CD4-positive, alpha-beta T cell treated with Interleukin-15 for 1 hour (primary cell): ENCODE data around the gene SPAG4.

Source experiments
- DNase-seq: peaks from one replicate; pipeline ENCODE4 v3.0.0-alpha.2; 2020

SPAG4 gene, protein sequence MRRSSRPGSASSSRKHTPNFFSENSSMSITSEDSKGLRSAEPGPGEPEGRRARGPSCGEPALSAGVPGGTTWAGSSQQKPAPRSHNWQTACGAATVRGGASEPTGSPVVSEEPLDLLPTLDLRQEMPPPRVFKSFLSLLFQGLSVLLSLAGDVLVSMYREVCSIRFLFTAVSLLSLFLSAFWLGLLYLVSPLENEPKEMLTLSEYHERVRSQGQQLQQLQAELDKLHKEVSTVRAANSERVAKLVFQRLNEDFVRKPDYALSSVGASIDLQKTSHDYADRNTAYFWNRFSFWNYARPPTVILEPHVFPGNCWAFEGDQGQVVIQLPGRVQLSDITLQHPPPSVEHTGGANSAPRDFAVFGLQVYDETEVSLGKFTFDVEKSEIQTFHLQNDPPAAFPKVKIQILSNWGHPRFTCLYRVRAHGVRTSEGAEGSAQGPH

DNA sequence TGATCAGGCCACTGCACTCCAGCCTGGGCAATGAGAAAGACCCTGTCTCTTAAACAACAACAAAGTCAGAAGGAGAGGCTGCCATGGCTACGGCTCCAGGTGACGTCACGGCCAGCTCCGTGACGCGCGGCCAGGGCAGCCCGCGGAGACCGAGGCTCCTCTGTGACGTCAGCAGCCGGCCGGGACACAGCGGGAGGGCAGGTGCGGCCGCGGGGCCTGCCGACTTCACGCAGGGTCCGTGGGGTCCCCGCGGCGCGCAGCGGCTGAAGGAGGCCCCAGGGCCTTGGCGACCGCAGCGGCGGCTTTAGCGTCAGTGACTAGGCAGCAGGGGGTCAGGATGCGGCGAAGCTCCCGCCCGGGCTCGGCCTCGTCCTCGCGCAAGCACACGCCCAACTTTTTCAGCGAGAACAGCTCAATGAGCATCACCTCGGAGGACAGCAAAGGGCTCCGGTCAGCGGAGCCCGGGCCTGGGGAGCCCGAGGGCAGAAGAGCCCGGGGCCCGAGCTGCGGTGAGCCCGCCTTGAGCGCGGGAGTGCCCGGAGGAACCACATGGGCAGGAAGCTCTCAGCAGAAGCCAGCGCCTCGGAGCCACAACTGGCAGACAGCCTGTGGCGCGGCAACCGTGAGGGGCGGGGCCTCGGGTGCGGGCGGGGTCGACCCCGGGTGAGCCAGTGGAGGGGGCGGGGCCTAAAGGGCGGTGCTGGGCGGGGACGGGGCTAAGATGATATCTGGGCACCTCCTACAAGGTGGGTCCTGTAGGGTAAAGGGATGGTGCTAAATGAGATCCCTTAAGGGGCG, at the start of gene SPAG4:
Gene SPAG4, plus strand, starts transcription at position 163 of the 798 bp plus-strand sequence. Its CDS starts 175 bp downstream, at position 338.
- peak; percentile 100 for DNase-seq

DNA sequence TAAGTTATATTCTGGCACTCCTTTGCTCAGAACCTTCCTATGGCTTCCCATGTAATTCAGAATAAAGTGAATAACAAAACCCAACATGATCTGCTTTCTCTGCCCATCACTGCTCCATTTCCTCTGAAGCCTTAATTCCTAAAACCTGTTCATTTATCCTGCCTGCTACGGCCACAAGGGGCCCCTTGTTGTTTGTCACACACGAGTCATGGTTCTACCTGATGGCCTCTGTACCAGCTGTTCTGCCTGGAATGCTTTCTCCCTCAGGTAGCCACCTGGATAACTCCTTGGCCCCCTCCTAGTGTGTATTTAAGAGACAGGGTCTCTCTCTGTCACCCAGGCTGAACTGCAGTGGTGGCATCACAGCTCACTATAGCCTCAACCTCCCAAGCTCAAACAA, 47.0 kb upstream of the SPAG4 start:
- DNase-seq, result no peak

DNA sequence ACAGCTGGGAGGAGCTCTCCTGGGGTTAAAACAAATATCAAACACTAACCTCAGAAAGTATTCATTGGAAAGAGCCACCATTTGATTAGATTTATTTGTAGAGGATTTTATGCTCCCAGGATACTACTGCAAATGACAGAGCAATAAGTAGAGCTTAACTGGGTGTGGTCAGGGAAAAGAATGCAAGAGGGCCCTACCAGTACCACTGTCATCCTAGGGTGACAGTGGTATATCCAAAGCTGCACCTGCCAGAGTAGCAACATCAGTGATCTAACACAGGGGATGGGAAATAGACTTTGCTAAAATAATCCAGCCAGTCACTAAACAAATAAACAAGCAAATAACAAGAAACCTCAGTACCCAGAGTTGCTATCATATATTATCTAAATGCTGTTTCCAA, 44.1 kb upstream of the SPAG4 start:
- DNase-seq, result no peak

DNA sequence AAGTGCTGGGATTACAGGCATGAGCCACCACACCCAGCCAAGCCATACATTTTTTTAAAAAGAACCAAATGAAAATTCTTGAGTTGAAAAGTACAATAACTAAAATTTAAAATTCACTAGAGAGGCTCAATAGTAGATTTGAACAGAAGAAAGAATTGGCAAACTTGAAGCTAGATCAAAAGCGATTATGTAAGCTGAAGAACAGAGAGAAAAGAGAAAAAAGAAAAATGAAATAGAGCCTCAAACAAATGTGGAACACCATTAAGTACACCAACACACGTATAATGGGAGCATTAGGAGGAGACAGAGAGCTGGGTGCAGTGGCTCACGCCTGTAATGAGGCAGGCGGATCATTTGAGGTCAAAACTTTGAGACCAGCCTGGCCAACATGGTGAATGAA, 42.8 kb upstream of the SPAG4 start:
- no peak for DNase-seq

DNA sequence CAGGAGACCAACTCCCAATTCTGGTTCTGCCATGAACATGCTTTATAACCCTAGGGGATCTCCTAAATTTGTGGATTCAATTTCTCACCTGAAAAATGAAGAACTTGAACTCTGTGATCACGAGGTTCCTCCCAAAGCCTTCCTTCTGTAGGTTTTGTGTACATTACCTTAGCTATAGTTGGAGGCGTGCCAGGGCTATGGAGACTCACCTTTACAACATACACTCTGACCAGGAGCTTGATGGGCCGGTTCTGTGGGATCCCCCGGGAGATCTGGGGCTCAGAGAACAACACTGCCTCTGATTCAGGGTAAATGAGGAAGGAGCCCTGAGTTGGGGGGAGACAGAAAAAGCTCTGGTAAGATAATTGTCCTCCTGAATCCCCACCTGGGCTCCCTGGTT, 39.7 kb upstream of the SPAG4 start:
- DNase-seq, result no peak

DNA sequence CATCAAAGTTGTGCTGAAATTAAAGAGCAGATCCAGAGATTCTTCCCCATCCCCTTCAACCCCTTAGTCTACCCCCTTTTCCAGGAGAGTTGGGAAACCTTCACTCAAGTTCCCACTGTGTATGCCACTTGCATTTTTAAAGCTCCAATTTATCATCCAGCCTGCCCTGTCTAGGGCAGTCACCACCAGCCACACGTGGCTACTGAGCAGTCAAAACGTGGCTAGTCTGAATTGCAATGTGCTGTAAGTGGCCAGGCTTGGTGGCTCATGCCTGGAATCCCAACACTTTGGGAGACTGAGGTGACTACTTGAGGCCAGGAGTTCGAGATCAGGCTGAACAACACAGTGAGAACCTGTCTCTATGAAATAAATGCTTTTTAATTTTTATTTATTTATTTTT, 38.8 kb upstream of the SPAG4 start:
- DNase-seq, result no peak

DNA sequence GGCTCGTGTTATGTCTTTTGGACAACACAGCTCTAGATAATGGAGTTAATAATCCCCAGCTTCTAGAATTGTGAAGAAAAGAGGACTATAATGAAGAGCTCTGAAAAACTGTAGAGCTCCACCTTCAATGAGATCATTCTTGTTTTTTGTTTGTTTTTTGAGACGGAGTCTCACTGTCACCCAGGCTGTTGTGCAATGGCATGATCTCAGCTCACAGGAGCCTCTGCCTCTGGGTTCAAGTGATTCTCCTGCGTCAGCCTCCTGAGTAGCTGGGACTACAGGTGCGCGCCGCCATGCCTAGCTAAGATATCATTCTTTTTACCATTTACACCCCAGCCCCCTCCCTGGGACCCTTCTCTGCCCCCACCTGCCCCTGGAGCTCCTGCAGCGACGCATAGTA, 37.2 kb upstream of the SPAG4 start:
- DNase-seq, result no peak

DNA sequence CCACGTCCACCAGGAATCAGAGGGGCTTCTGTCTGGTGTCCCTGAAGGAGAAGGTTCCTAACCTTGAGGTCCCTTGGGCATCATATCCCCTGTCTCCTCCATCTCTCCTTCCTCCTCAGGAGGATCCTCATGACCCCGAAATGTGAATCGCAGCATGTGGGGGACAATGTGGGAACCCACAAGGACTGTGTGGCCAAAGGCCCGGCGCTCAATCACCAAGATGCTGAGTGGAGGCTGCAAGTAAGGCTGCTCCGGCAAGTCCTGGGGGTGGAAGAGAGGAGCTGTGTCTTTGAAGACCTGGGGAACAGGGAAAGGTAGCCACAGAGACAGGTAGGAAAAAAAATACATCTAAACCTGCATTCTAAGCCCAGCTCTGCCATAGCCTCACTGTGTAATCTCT, 36.4 kb upstream of the SPAG4 start:
- no peak for DNase-seq

DNA sequence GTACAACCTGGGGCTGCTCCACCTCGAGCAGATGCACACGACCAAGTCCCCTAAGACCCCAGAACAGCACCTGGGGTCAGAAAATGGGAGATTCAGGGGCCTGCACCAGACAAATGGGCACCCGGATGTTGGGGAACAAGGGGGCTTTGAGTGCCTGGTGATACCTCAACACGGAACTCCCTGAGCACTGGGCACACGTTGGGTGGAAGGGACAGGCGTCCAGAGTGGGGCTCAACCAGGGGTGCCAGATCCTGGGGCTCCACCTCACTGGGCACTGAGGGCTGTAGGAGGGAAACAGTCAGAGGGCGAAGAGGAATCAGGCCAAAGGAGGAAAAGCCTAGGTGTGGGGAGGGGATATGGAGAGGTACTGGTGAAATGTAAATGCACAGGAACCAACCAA, 33.5 kb upstream of the SPAG4 start:
- no peak for DNase-seq

DNA sequence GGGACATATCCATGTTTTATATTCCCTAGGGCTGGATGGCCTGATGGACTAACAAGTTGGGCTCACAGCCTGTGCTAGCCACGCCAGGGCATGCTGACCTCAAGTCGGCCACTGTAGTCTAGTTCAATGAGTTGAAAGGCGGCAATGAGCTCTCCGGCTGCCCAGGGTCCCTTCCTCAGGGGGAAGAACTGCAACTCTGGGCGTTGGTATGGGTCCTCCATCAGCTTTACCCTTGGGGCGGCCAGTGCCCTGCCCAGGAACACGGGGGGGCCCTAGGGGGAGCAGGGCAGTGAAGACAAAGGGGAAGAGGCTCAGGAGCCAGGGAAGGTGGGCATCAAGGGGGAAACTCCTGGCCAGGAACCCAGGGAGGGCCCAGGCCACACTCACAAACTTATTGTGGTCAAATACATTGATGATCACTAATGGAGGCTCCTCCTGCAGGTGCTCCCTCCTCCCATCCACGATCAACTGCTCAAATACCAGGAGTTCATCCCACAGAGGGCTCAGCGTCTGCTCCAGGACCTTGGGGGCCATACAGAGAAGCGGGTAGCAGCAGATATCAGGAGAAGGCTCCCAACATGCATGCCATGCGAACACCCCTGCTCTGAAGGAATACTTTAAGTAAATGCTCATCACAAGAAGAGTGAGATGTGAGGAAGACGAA, 32.8 kb upstream of the SPAG4 start:
- no peak for DNase-seq

DNA sequence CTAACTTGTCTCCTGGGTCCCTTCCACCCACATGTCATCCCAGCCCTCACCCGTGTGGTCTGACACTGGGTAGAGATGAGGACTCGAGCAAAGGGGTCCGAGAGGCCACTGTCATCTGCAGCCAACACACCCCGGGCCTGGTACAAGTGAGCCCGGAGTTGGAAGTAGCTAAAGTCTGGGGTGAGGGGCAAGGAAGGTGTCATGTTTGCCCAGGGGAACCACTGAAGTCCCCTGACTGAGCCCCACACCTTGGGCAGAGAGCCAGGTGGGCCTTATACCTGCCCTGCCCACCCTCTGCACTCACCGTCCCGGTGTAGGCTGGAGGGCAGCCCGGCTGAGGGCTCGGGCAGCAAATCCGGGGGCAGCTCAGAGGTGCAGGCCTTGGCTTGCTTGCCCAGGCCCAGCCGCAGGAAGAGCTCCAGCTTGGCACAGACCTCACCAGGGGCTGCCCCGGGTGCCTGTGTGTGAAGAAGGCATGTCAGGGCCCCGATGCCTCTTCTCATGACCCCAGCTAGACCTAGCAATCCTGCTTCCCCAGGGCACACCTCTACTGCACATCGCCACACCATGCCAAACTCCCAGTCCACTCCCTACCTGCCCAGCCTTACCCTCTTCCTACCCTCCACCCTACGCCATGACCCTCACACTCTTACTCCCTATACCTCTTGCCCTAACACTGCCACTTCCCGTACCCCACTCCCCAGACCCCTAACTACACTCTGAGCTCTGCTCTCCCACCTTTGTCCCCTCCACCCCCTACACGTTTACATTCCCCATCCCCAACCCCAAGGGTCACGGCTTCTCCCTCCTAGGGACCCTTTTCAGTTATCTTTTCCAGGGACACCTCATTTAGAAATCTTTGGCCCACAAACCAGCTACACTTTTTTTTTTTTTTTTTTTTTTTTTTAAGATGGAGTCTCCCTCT, 31.7 kb upstream of the SPAG4 start:
- DNase-seq, result no peak

DNA sequence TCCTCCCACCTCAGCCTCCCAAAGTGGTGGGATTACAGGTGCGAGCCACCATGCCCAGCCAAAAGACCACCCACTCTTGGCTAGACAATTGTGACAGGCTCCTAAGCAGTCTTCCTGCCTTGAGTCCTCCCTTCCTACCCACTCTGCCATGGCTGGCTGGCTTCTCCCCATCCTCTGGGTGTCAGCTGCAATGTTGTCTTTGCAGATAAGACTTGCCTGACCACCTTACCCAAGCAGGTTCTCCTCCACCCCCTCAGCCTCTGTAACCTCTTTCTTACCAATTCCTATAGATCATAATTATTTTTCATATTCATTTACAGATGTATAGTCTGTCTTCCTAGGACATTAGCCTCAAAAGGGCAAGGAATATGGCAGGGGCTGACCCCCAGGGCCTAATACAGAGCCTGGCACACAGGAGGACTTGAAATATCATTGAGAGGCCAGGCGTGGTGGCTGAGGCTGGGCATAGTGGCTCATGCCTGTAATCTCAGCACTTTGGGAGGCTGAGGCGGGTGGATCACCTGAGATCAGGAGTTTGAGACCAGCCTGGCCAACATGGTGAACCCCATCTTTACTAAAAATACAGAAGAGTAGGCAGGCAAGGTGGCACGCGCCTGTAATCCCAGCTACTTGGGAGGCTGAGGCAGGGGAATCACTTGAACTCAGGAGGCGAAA, 28.7 kb upstream of the SPAG4 start:
- no peak for DNase-seq

DNA sequence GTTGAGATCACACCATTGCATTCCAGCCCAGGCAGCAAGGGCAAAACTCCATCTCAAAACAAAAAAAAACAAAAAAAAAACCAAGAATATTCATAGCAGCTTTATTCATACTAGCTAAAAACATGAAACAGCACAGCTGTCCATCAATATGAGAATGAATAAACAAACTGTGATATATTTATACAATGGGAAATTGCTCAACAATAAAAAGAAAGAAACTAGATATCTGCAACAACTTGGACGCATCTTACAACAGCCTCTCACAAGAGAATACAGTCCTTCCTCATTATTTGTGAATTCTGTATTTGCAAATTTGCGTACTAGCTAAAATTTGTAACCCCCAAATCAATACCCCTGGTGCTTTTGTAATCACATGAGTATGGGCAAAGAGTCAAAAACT, 28.2 kb upstream of the SPAG4 start:
- DNase-seq, result no peak

DNA sequence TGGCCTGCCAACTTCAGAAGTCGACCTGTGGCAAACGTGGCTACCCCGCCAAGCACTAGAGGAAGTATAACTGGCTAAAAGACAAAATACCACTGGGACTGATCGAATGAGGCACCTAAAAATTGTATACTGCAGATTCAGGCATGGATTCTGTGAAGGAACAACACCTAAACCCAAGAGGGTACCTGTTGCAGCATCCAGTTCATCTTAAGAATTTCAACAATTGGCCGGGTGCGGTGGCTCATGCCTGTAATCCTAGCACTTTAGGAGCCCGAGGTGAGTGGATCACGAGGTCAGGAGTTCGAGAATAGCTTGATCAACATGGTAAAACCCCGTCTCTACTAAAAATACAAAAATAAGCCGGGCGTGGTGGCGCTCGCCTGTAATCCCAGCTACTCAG, 27.2 kb upstream of the SPAG4 start:
- DNase-seq, result no peak

DNA sequence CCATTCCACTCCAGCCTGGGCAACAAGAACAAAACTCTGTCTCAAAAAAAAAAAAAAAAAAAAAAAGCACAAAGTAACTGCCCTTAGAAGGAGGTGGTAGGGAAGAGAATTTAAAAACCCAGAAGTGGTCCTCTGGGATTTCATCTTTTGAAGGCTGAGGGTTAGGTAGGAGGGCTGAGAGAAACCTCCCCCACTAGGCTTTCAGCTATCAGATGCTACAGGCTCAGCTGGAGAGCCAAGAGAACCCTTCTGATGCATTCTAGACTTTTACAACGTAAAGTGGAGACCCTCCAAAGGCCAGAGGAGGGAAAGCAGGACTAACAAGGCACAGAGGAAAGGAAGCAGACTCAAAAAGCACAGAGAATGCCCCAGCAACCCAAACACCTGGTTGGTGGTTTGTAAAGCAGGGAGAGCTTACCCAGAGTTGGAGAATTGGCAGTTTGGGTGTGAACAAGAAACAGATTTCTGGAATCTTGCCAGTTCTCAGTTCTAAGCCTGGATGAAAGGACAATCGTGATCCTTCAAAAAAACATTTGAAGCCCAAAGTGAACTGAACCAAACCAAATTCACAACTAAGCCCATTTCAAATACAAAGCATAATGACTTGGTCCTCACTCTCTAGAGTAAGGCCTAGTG, 23.2 kb upstream of the SPAG4 start:
- DNase-seq, result no peak

DNA sequence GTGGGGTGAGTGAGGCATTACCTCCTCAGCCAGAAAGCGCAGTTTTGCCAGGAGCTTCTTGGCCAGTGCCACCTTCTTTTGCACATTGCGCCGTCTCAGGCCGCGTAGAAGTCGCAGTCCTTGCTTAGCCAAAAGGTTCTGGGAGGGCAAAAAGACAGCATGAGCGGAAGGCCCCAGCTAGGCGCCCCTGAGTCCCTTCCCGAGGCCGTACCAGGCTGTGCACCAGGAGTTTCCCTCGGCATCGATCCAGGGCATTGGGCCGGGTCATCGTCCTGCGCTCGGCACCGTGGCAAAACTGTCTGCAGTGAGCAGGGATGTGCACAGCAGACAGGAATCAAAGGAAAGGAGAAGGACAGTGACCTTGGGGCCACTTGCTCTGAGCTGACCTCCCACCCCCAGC, 20.2 kb upstream of the SPAG4 start:
- DNase-seq, result no peak

DNA sequence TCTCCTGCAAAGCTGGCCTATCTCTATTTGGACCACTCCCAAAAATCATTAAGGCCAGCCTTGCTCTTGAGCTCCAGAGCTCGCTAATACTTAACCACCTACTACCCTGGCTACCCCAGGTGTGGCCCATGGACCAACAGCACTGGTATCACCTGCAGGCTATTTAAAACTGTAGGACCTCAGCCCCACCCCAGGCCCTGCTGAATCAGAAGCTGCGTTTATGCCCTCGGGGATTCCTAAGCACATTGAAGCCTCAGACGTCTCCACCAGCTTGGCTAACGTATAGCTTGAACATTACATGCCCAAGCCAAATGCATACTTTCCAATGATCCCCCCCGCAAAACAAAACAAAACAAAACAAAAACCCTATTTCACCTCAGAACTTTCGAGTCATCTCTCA, 19.7 kb upstream of the SPAG4 start:
- DNase-seq, result no peak

DNA sequence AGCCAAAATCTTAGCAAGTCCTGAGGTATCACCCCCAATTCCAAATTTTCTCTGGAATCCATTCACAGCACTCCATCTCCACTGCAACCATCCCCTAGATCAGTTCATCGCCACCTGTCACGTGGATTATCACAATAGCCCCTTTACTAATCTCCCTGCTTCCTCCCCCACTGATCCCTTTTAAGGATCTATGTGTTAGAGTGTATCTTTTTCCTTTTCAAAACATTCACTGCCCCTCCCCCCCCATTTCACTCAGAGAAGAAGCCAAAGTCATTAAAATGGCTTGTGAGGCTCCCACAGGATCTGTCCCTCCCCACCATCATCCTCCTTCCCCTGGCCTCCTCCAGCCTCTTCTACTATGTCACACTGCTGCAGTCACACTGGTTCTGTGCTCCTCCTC, 18.4 kb upstream of the SPAG4 start:
- DNase-seq, result no peak

DNA sequence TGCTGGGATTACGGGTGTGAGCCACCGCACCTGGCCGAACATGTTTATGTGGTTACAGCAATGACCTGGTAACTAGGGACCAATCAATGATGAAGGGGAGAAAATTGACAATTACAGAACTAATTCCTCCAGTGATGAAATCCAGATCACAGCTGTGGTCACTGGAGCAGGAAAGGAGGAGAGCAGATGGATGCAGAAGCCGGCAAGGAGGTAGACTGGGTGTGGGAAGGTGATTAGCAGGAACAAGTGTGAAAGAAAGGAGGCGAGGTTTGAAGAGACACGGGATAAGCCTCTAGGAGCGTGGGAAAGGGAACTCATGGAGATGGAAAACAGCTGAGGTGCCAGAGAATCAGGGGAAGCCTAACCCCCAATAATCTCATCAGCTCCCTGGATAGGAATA, 17.2 kb upstream of the SPAG4 start:
- DNase-seq, result no peak

DNA sequence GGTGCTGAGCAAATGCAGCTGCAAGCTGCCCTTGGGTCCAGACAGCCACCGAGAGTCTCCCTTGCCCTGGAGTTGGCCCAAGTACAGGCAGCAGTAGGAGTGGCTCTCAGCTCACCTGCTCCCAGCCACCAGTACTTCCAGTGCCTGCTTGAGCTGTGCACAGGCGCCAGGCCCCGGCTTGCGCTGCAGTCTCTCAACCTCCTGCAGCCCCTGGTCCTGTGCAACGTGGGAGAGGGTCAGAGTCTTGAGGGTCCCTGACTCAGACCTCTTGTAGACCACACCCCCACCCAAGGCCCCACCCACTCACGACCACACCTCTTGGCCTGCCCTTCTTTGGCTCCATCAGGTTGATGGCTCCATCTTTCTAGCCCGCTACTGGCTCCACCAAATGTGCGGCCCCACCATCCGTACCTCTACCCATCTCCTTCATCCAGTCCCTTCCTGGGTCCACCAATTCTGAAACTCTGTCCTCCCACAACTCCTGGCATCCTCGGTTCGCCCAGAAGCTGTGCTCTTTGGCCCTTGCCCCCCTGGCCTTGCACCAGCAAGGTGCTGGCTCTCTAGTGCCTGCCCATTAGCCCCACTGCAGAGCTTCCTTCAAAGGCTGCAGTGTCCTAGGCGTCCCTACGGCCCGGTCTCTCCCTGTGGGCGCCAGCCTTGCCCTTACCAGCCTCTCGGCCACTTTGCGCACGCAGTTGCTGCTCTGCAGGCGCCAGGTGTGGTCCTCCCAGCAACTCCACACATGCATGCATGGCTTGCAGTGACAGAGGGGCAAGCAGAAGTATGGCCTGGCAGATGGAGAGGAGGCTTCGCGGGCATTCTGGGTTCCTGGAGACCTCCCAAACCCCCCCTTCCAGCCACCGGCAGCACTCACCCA, 16.5 kb upstream of the SPAG4 start:
- DNase-seq, result no peak

DNA sequence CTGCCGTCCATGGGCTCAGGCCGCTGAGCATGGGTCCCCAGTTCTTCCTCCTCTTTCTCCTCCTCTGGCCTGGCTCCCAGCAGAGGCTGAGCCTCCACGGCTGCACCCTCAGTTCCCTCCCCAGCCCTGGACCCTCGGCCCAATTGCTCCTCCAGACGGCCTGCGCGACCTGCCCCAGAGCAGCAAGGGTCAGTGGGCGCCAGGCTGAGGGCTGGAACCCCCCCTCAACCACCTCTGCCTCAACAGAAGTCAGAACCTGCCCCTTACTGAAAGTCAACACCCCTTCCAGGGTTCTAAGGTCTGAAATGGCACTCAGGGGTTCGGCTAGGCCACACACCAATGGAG, 15.9 kb upstream of the SPAG4 start:
- DNase-seq, result no peak
